ENCODE results near the gene CSNK2A2.

DNA sequence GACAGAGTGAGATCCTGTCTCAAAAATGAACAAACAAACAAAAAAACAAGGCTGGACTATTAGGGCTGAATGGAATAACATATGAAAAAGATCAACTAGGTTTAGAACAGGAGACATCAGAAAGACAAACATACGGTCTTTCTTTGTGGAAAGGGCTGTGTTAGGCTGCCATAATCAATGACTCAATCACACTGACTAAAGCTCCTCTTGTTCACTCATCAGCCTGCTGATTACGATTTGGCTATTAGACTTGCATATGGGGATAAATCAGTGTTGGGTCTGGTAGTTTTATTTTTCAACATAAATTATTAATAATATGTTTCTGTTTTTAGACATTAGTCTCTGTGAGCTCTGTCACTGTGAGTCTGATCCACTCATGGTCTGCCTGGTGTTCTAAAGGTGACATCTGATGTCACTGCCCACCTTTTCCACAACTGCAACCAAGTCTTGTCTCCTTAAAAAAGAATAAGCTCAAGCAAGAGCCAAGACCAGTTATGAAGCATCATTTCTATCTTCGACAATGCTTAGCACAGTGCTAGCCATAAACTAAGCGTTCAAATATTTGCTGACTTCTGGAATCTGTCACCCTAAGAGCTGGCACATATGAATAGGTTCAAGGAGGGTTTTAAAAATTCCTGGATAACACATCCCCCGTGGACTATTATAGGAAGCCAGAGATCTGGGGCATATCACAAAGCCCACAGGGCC lies 79.0 kb downstream of the CSNK2A2 start:
- TF ChIP-seq, protein P1, sequence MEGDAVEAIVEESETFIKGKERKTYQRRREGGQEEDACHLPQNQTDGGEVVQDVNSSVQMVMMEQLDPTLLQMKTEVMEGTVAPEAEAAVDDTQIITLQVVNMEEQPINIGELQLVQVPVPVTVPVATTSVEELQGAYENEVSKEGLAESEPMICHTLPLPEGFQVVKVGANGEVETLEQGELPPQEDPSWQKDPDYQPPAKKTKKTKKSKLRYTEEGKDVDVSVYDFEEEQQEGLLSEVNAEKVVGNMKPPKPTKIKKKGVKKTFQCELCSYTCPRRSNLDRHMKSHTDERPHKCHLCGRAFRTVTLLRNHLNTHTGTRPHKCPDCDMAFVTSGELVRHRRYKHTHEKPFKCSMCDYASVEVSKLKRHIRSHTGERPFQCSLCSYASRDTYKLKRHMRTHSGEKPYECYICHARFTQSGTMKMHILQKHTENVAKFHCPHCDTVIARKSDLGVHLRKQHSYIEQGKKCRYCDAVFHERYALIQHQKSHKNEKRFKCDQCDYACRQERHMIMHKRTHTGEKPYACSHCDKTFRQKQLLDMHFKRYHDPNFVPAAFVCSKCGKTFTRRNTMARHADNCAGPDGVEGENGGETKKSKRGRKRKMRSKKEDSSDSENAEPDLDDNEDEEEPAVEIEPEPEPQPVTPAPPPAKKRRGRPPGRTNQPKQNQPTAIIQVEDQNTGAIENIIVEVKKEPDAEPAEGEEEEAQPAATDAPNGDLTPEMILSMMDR (IDR thresholded peaks at IDR 0.05) = no peak
- no peak for TF ChIP-seq EZH2 (IDR thresholded peaks at IDR 0.05)
